K562 (cell line): ENCODE measurements around the gene HSF4. TPM values are rescaled to one million over a fixed set of nuclear protein-coding genes. Genes with fewer than 3 reads are reported as not detected.
A peak's percentile ranks its signal among the peaks of the same experiment; 100 is the strongest.

ENCODE experiments used
- CBFA2T2 ChIP-seq: fragments of 450-650 bp; conservative IDR thresholded peaks from 2 replicates; pipeline ENCODE4 v1.6.1; 2017; ENCODE audit warnings: mild to moderate bottlenecking
- FOS ChIP-seq: IDR thresholded peaks from 3 replicates; pipeline ENCODE4 v1.6.1; 2011; ENCODE audit not compliant: insufficient read length; ENCODE audit errors: extremely low read depth
- FOXA3 ChIP-seq, 2 experiments: fragments of 450-650 bp in 1 of 2; sonication (generic) in 1 of 2; formaldehyde crosslinking; IDR thresholded peaks in 1 of 2; conservative IDR thresholded peaks in 1 of 2; 2 replicates each; pipeline versions ENCODE4 v1.4.0 to v1.8.0; 2020 to 2022; ENCODE audit warnings: mild to moderate bottlenecking in 2 of 2, missing genetic modification reagents in 1 of 2
- JUND ChIP-seq, 2 experiments: IDR thresholded peaks; 2 replicates in 1 of 2; 3 replicates in 1 of 2; pipeline ENCODE4 v1.6.1; 2011; ENCODE audit warnings: borderline replicate concordance in 2 of 2, low read depth in 2 of 2, low read length in 2 of 2, improper control_type of control experiment in 1 of 2, missing biosample characterization in 1 of 2, missing genetic modification characterization in 1 of 2, missing genetic modification reagents in 1 of 2
- PHTF2 ChIP-seq: fragments of 250-450 bp; sonication (Bioruptor Pico); IDR thresholded peaks from 2 replicates; pipeline ENCODE4 v1.5.0; 2021; ENCODE audit warnings: mild to moderate bottlenecking
- SP2 ChIP-seq: IDR thresholded peaks from 2 replicates; pipeline ENCODE4 v1.6.1; 2011; ENCODE audit warnings: mild to moderate bottlenecking, low read depth, low read length, moderate library complexity; ENCODE audit not compliant: poor library complexity, severe bottlenecking; ENCODE audit errors: extremely low read depth
- ZNF12 ChIP-seq: sonication (generic); formaldehyde crosslinking; IDR thresholded peaks from 2 replicates; pipeline ENCODE4 v1.4.0; 2020; ENCODE audit warnings: mild to moderate bottlenecking, missing genetic modification reagents
- polyA plus RNA-seq, 8 experiments: library from polyadenylated mRNA; depleted of rRNA in 4 of 8; stranded (reverse) in 5 of 8; unstranded in 3 of 8; fragments of >200 nt; fragmentation: Nextera tagmentation in 2 of 8; fragmentation: Illumina TruSeq in 1 of 8; extraction: Ambion mirVana in 2 of 8; extraction: Trizol in 1 of 8; gene quantifications; 2 replicates each; pipeline versions ENCODE4 v1.2.1 to v1.2.3, GENCODE V29; 2011 to 2014; ENCODE audit warnings: inconsistent platforms in 1 of 8, missing spikeins in 1 of 8
- total RNA-seq, 7 experiments: library from RNA; depleted of rRNA in 6 of 7; stranded (reverse); fragments of >200 nt in 6 of 7; fragmentation: Illumina TruSeq in 2 of 7; extraction: Trizol in 2 of 7; gene quantifications; 2 replicates each; pipeline versions ENCODE4 v1.2.1 to v1.2.3, GENCODE V29; 2011 to 2021; ENCODE audit warnings: low replicate concordance in 1 of 7
- TF ChIP-seq, protein P1 (sequence below): fragments of 450-650 bp; IDR thresholded peaks from 2 replicates; pipeline ENCODE4 v1.6.1; 2018; ENCODE audit not compliant: partially characterized antibody
- TF ChIP-seq, protein P2 (sequence below): fragments of 200-800 bp; sonication (Bioruptor generic); IDR thresholded peaks from 2 replicates; pipeline ENCODE4 v1.6.1; 2017; ENCODE audit warnings: missing genetic modification characterization, missing compliant biosample characterization
- TF ChIP-seq, protein P3 (sequence below): fragments of 250-450 bp; sonication (Bioruptor Pico); IDR thresholded peaks from 2 replicates; pipeline ENCODE4 v1.8.0; 2021; ENCODE audit warnings: moderate library complexity, mild to moderate bottlenecking, inconsistent platforms
- TF ChIP-seq, protein P4 (sequence below): sonication (generic); formaldehyde crosslinking; IDR thresholded peaks from 2 replicates; pipeline ENCODE4 v1.8.0; 2022; ENCODE audit warnings: missing genetic modification reagents, mild to moderate bottlenecking, moderate library complexity, borderline replicate concordance

Gene HSF4
- total and polyA plus RNA-seq, 9 of the 15 experiments (the other 6 are each of a cell fraction or from before 2014, with no cell fraction given) = 0.50 to 35.4 (median 8.8) TPM; not detected in 1

DNA sequence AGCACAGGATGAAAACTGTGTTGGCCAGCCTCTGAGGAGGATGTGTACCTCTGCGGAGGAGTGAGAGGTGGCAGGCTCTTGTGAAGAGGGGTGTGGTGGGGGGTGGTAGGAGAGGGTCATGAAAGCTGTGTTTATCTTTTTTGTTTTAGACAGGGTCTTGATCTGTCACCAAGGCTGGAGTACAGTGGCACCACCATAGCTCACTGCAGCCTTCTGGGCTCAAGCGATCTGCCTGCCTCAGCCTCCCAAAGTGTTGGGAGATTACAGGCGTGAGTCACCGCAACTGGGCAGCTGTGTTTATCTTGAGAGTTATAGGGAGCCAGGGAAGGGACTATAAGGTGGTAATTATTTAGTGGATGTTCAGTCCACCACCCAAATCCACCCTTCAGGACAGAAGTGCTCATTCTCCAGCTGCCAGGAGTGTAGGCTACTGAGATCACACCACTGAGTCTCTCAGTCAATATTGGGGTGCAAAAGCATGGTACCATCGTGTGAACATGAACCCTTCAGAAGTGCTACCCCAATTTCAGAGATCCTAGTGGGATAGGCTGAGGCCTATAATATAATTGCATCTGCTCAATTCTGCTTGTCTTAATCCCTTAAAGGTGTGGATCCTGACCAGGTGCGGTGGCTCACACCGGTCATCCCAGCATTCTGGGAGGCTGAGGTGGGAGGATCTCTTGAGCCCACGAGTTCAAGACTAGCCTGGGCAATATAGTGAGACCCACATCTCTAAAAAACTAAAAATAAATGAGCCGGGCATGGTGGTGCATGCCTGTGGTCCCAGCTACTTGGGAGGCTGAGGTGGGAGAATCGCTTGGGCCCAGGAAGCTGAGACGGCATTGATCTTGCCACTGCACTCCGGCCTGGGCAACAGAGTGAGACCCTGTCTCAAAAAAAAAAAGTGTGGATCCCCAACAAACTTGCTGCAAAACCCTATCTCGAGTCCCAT lies 26.2 kb downstream of the HSF4 start (continued):
- TF ChIP-seq, protein P1, sequence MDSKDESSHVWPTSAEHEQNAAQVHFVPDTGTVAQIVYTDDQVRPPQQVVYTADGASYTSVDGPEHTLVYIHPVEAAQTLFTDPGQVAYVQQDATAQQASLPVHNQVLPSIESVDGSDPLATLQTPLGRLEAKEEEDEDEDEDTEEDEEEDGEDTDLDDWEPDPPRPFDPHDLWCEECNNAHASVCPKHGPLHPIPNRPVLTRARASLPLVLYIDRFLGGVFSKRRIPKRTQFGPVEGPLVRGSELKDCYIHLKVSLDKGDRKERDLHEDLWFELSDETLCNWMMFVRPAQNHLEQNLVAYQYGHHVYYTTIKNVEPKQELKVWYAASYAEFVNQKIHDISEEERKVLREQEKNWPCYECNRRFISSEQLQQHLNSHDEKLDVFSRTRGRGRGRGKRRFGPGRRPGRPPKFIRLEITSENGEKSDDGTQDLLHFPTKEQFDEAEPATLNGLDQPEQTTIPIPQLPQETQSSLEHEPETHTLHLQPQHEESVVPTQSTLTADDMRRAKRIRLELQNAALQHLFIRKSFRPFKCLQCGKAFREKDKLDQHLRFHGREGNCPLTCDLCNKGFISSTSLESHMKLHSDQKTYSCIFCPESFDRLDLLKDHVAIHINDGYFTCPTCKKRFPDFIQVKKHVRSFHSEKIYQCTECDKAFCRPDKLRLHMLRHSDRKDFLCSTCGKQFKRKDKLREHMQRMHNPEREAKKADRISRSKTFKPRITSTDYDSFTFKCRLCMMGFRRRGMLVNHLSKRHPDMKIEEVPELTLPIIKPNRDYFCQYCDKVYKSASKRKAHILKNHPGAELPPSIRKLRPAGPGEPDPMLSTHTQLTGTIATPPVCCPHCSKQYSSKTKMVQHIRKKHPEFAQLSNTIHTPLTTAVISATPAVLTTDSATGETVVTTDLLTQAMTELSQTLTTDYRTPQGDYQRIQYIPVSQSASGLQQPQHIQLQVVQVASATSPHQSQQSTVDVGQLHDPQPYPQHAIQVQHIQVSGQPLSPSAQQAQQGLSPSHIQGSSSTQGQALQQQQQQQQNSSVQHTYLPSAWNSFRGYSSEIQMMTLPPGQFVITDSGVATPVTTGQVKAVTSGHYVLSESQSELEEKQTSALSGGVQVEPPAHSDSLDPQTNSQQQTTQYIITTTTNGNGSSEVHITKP = peak; percentile 71
- TF ChIP-seq JUND (IDR thresholded peaks at IDR 0.05; ENCODE audit: borderline replicate concordance, low read depth, low read length) = peak; percentile 89
- peak; percentile 89; the same call in 2 of the 3 replicates for TF ChIP-seq JUND (tag; IDR thresholded peaks at IDR 0.05; ENCODE audit: borderline replicate concordance, low read depth, low read length)
- peak; percentile 14 for TF ChIP-seq FOS
- peak; percentile 75 for TF ChIP-seq CBFA2T2
- TF ChIP-seq, protein P2, sequence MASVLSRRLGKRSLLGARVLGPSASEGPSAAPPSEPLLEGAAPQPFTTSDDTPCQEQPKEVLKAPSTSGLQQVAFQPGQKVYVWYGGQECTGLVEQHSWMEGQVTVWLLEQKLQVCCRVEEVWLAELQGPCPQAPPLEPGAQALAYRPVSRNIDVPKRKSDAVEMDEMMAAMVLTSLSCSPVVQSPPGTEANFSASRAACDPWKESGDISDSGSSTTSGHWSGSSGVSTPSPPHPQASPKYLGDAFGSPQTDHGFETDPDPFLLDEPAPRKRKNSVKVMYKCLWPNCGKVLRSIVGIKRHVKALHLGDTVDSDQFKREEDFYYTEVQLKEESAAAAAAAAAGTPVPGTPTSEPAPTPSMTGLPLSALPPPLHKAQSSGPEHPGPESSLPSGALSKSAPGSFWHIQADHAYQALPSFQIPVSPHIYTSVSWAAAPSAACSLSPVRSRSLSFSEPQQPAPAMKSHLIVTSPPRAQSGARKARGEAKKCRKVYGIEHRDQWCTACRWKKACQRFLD (CRISPR knock-in tag) = 0 out of 2 replicates have a peak, but pooled peaks have one; percentile 36
- no peak for TF ChIP-seq ZNF12 (CRISPR knock-in tag)
- peak; percentile 27 to 88; a peak in 2 of 4 replicates for TF ChIP-seq FOXA3 (CRISPR knock-in tag; conservative IDR thresholded peaks at IDR 0.05 in 1 of 2, IDR thresholded peaks at IDR 0.05 in 1 of 2)
- TF ChIP-seq, protein P3, sequence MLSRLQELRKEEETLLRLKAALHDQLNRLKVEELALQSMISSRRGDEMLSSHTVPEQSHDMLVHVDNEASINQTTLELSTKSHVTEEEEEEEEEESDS (CRISPR knock-in tag) = no peak
- TF ChIP-seq SP2 = peak; percentile 13
- TF ChIP-seq PHTF2 = no peak
- TF ChIP-seq, protein P4, sequence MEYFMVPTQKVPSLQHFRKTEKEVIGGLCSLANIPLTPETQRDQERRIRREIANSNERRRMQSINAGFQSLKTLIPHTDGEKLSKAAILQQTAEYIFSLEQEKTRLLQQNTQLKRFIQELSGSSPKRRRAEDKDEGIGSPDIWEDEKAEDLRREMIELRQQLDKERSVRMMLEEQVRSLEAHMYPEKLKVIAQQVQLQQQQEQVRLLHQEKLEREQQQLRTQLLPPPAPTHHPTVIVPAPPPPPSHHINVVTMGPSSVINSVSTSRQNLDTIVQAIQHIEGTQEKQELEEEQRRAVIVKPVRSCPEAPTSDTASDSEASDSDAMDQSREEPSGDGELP = peak; percentile 51; the same call in 1 of the 2 replicates
